Measurements from ENCODE around the gene DCAF8.
"Not testable (repeated sequence)": the region's sequence is repeated elsewhere in the genome, so short reads cannot be mapped to it uniquely, and the experiment has no call there.

The DCAF8 gene

DNA sequence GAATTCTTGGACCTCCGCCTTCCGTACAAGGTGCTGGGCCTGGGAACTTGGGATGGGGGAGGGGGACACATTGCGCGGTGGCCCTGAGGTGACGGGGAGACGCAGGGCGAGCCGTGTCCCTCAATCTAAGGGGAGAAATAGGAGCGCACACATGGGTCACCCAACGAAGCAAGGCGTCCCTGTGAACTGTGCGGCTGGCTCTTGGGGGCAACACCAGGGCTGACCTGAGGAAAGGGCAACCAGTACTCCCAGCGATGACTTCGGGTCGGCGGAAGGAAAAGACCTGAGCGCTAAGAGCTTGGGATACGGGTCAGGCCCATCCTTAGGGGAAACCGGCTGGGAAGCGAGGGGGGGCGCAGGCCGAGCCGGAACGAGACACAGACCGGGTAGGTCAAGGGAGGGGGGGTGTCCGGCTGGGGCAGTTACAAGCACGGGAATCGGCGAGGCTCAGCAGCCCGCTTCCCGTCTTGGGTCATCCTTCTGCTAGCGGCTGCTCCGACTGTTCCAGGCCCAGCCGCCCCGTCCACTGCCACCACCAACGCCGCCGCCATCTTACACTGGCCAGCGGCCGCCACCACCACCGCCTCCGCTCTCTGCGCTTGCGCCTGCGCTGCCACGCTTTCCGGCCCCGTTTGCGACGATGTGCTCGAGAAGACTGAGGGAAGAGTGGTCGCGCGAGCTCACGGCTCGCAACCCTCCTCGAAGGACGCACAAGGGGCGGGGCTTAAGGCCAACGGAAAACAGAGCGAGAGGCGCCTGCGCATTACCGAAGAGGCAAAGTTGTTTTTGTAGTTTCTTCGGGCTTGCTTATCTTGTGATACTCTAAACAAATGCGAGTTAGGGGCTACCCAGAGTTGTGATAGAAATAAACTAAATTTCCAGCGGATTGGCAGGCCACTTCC is at the start of gene DCAF8:
DCAF8 (minus strand) TSS at position 657 of the 902 bp plus-strand sequence. CDS start 18,541 bp downstream, outside the sequence.
- DNase-seq: peak; percentile 99

GRCh38 chr1:160309571-160309970 is 47.2 kb upstream of the DCAF8 start:
- DNase-seq: peak; percentile 28 to 70 (median 61)

- DNase-seq: peak; percentile 17 to 65 (median 36)
Measured at GRCh38 chr1:160309185-160309557, 46.8 kb upstream of the DCAF8 start.

GRCh38 chr1:160308451-160309184 is 46.3 kb upstream of the DCAF8 start:
- no peak for DNase-seq

DNA sequence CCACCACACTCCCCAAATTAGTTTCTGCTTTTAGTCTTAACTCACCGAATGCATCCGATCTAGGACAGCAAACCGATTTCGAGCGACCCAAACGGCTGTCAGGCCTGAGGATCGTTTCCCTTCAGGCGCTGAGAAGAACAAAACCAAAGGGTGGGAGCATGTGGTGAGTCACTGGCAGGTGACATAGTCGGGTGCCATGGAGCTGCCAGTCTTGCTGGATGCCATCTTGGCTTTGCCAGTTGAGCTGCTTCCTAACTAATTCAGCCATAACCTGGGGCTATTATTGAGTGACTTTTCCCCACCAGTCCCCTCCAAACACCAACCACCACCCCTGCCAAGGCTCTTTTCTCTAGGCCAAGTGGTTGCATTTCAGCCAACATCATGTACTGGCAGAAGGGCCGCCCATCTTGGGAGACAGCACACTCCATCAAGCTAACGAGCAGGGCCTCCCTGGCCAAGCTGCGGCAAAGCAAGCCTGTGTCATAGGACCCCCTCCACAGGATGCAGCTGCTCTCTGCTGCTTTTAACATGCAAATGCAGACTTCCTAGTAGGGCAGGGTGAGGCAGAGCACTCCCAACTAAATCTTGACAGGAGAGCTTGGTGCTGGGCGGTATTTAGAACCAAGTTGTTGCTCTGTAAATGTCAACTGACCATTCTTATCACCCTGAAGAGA is 44.9 kb upstream of the DCAF8 start:
- DNase-seq: no peak

DNA sequence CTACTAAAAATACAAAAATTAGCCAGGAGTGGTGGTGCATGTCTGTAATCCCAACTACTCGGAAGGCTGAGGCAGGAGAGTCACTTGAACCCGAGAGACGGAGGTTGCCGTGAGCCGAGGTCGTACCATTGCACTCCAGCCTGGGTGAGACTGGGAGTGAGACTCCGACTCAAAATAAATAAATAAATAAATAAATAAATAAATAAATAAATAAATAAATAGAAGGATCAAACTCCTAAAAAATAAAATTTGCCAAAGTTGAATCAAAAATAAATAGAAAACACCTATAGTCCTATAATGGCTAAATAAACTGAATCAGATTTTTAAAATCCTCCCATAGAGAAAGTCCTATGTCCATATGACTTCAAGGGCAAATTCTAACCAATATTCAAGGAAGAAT is 37.8 kb upstream of the DCAF8 start:
- no peak for DNase-seq

- no peak for DNase-seq
Measured at GRCh38 chr1:160296036-160296435, 33.7 kb upstream of the DCAF8 start.

GRCh38 chr1:160293020-160293968 is 30.9 kb upstream of the DCAF8 start:
- DNase-seq: peak in 2 of 3 donors; percentile 9 to 11

- DNase-seq: peak; percentile 47 to 60 (median 55)
Measured at GRCh38 chr1:160291248-160292220, 29.2 kb upstream of the DCAF8 start.

DNA sequence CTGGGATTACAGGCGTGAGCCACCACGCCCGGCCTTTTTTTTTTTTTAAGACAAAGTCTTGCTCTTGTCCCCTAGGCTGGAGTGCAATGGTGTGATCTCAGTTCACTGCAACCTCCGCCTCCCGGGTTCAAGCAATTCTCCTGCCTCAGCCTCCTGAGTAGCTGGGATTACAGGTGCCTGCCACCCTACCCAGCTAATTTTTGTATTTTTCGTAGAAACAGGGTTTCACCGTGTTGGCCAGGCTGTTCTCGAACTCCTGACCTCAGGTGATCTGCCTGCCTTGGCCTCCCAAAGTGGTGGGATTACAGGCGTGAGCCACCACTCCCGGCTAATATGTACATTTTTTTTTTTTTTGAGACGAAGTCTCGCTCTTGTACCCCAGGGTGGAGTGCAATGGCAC is 25.4 kb upstream of the DCAF8 start:
- DNase-seq: not testable (repeated sequence)

DNA sequence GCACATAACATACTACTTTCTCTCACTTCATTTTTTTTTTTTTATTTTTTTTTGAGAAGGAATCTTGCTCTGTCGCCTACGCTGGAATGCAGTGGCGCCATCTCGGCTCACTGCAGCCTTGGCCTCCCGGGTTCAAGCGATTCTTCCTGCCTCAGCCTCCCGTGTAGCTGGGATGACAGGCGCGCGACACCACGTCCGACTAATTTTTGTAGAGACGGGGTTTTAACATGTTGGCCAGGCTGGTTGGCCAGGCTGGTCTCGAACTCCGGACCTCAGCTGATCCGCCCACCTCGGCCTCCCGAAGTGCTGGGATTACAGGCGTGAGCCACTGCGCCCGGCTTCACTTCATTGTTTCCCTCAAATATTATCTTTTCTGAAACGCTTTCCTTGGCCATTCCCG is 23.2 kb upstream of the DCAF8 start:
- DNase-seq: no peak

DNA sequence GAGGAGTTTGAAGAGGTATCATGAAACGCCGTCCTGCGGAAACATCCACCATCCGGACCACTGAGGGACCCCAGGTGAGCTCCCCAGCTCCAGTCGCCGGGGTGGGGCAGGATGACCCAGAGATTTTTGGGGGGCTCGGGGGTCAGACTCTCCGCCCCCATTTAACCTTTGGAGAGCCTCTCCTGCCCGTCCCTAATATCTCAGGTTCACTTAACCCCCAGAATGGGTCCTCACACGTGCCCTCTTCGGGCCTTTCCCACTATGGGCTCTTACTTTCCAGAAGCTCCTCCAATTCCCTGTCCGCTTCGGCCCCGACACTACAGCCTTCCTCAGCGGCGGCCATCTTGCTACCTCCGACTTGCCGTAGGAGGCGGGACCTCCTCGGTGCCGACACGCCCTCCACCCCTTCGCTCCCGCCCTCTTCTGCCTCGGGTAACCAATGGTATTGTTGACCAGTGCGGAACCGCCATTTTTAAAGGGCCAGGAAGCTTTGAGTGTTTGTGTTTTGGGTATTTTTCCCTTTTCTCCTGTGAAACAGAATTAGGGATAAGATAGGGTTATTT is 22.5 kb upstream of the DCAF8 start, which contains the start of gene PEX19:
PEX19 (minus strand) TSS at position 352 of the 563 bp plus-strand sequence; CDS start at position 343, 9 bp downstream.
- DNase-seq: peak; percentile 93 to 96 (median 96)

- peak; percentile 75 to 82 (median 82) for DNase-seq
Measured at GRCh38 chr1:160284220-160284781, 22.0 kb upstream of the DCAF8 start.

GRCh38 chr1:160282807-160283206 is 20.5 kb upstream of the DCAF8 start:
- DNase-seq: no peak

DNA sequence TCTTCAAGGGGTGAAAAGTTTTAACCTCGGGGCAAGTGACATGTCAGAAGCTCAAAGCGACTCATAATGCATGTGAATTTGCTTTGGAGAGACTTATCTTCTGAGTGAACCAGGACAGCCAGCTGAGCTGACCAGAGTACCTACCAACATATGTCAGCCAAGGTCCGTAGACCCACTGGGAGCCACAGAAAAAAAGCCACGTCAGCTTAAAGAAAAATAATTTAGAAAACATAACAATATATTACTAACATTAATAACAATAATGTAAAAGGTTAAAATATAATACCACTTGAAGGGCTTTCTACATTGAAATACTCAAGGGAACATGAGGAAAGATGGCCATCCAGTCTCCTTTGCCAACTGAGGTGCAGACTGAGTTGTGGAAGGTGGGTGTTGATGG is 15.6 kb upstream of the DCAF8 start:
- DNase-seq: no peak

- DNase-seq: no peak
Measured at GRCh38 chr1:160277330-160277729, 15.0 kb upstream of the DCAF8 start.

DNA sequence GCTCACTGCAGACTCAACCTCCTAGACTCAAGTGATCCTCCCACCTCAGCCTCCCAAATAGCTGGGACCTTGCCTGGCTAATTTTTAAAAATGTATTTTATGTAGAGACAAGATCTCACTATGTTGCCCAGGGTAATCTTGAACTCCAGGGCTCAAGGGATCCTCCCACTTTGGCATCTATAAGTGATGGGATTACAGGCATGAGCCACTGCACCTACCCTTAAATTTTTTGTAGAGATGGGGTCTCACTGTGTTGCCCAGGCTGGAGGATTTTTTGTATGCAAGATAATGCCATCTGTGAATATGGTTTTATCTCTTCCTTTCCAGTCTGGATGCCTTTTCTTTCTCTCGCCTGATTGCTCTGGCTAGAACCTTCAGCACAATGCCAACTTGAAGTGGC is 8.7 kb upstream of the DCAF8 start:
- DNase-seq: no peak

DNA sequence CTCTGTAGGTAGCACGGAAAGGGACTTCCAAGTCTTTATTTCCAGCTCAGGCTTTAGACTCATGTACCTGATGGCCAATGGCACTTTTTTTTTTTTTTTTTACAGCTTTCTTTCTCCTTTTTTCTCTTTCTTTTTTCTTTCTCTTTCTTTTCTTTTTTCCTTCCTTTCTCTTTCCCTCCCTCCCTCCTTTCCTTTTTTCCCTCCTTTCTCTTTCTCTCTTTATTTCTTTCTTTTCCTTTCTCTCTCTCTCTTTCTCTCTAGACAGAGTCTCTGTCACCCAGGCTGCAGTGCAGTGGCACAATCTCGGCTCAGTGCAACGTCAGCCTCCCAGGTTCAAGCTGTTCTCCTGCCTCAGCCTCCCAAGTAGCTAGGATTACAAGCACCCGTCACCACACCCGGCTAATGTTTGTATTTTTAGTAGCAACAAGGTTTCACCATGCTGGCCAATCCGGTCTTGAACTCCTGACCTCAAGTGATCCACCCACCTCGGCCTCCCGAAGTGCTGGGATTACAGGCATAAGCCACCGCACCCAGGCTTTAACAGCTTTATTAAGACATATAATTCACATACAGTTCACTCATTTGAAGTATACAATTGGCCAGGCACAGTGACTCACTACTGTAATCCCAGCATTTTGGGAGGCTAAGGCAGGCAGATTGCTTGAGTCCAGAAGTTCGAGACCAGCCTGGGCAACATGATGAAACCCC is 5.1 kb upstream of the DCAF8 start:
- no peak for DNase-seq

- DNase-seq: no peak
Measured at GRCh38 chr1:160264795-160265307, 2.5 kb upstream of the DCAF8 start.
